Tibial nerve (tissue), 4 donors: ENCODE data around the gene TDG. TPM values are rescaled to one million over a fixed set of nuclear protein-coding genes. Genes with fewer than 3 reads are reported as not detected.

Source experiments
- DNase-seq, 2 donors: peaks; one replicate each; pipeline ENCODE4 v3.0.0-alpha.2; 2019; ENCODE audit warnings: low spot score in 2 of 2
- H3K27ac ChIP-seq, 4 donors: fragments of 200-600 bp; sonication (generic) in 3 of 4; one replicate each; pipeline ENCODE4 v1.5.1; 2017 to 2019; ENCODE audit warnings: mild to moderate bottlenecking in 1 of 4
- H3K27me3 ChIP-seq, 2 donors: fragments of 200-600 bp; sonication (generic) in 1 of 2; one replicate each; pipeline versions ENCODE4 v1.5.1 to v1.6.0; 2017 to 2019
- H3K36me3 ChIP-seq, 3 donors: fragments of 200-600 bp; sonication (generic); one replicate each; pipeline ENCODE4 v1.5.1; 2018 to 2019
- H3K4me1 ChIP-seq, 4 donors: fragments of 200-600 bp; sonication (generic) in 3 of 4; one replicate each; pipeline ENCODE4 v1.5.1; 2017 to 2019
- H3K4me3 ChIP-seq, 4 donors: fragments of 200-600 bp; sonication (generic) in 3 of 4; one replicate each; pipeline ENCODE4 v1.5.1; 2017 to 2019; ENCODE audit warnings: mild to moderate bottlenecking in 1 of 4, moderate library complexity in 1 of 4
- H3K9me3 ChIP-seq, 4 donors: fragments of 200-600 bp; sonication (generic) in 3 of 4; one replicate each; pipeline ENCODE4 v1.5.1; 2017 to 2019
- EP300 ChIP-seq, 2 donors: sonication (generic); formaldehyde crosslinking; IDR thresholded peaks; one replicate each; pipeline ENCODE4 v1.6.1; 2017; ENCODE audit warnings: antibody characterized with exemption in 2 of 2, mild to moderate bottlenecking in 1 of 2
- POLR2A ChIP-seq, 2 donors: fragments of 450-650 bp; IDR thresholded peaks; one replicate each; pipeline ENCODE4 v1.6.1; 2017; ENCODE audit warnings: antibody characterized with exemption in 2 of 2, mild to moderate bottlenecking in 2 of 2, moderate library complexity in 2 of 2
- WGBS, 2 donors: methylation state at CpG; one replicate each; pipeline ENCODE4 v1.1.5; 2018; 5-methylcytosine and 5-hydroxymethylcytosine counted together
- total RNA-seq, 4 donors: library from RNA; depleted of rRNA; stranded (reverse); fragments of >200 nt; gene quantifications; one replicate each; pipeline ENCODE4 v1.1.0, GENCODE V29; 2016
- TF ChIP-seq, protein P1 (sequence below), 5 experiments: fragments of 200-600 bp in 3 of 5; fragments of 450-650 bp in 2 of 5; sonication (generic) in 3 of 5; IDR thresholded peaks; one replicate each; pipeline ENCODE4 v1.5.1; 2016 to 2019; ENCODE audit warnings: antibody characterized with exemption in 5 of 5, mild to moderate bottlenecking in 3 of 5, moderate library complexity in 2 of 5

Gene TDG
- total RNA-seq, result 10 to 100 TPM; 13.7 to 23.7 (median 20.0) TPM

DNA sequence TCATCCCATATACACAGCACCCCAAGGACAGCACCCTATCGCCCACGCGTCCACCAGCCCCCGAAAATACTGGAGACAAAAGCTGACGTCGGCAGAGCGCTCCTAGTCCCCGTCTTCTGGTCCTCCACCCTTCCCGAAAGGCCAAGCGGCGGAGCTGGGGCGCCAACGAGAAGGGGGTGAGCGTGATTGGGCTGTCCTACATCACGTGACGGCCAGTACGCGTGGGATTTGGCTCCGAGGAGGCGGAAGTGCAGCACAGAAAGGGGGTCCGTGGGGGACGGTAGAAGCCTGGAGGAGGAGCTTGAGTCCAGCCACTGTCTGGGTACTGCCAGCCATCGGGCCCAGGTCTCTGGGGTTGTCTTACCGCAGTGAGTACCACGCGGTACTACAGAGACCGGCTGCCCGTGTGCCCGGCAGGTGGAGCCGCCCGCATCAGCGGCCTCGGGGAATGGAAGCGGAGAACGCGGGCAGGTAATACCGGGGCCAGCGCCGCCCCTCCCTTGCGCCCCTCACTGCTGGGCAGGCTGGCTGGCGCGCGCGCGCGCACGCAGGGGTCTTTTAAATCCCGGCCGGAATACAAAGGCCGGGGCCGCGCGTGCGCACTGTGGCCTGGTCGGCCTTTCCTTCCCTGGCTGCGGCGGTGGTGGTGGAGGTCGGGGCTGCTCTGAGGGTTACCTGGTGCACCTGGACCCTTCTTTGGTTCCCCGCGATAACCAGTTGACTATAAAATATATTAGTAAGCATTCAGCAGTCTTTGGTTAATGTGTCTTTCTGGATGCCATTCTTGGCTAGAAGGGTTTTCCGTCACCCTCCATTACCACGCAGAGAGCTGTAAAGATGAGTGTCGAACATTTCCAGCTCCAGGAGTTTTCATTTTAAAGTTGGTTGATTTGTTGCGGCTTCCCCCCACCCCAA lies at the start of gene TDG:
Gene TDG, plus strand, starts transcription at position 283 of the 915 bp plus-strand sequence. Its CDS starts 166 bp downstream, at position 449.
- Histone ChIP-seq H3K27ac (peak within 1 kb of the TSS; percentile 79 to 94 (median 92)), H3K9me3 (no peaks in the 10 kb centered on the region), H3K36me3 (no peaks in the 10 kb centered on the region), H3K4me3 (peak within 1 kb of the TSS; percentile 58 to 89 (median 76)), H3K27me3 (no peaks in the 10 kb centered on the region), H3K4me1 (peaks cover 5 to 84% (median 29%) of the 10 kb centered on the region in 4 donors)
- TF ChIP-seq POLR2A (IDR thresholded peaks at IDR 0.05), result peak; percentile 77 to 88
- TF ChIP-seq, protein P1, sequence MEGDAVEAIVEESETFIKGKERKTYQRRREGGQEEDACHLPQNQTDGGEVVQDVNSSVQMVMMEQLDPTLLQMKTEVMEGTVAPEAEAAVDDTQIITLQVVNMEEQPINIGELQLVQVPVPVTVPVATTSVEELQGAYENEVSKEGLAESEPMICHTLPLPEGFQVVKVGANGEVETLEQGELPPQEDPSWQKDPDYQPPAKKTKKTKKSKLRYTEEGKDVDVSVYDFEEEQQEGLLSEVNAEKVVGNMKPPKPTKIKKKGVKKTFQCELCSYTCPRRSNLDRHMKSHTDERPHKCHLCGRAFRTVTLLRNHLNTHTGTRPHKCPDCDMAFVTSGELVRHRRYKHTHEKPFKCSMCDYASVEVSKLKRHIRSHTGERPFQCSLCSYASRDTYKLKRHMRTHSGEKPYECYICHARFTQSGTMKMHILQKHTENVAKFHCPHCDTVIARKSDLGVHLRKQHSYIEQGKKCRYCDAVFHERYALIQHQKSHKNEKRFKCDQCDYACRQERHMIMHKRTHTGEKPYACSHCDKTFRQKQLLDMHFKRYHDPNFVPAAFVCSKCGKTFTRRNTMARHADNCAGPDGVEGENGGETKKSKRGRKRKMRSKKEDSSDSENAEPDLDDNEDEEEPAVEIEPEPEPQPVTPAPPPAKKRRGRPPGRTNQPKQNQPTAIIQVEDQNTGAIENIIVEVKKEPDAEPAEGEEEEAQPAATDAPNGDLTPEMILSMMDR (IDR thresholded peaks at IDR 0.05), result peak; percentile 3 to 51 (median 15)
- peak; percentile 81 to 97 for TF ChIP-seq EP300 (IDR thresholded peaks at IDR 0.05)
- peak; percentile 97 to 98 for DNase-seq
- WGBS, 2 donors, result 2 to 3% methylated on average over 42 to 55 of the region's 64 CpGs

DNA sequence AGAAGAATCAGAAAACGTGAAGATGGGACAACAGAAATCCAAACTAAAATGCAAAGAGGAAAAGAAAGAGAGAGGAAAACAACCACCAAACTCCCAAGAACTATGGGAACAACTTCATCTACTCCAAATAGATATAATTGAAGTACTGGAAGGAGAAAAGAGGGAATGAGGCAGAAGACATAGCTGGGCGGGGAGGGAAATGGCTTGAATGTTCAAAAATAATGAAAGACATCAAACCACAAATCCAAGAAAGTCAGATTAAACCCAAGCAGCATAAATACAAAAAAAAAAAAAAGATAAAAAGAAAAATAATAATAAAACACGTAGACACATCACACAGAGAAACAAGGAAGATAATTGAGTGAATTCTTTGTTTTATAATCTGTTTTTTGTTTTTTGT lies 47.8 kb upstream of the TDG start:
- no peak overlapping the region for H3K27ac ChIP-seq
- WGBS, 2 donors, result 63 to 83% methylated on average over 3 of the region's 3 CpGs
- H3K4me1 ChIP-seq, result no peaks in the 10 kb centered on the region
- no peaks in the 10 kb centered on the region for H3K27me3 ChIP-seq
- TF ChIP-seq POLR2A (IDR thresholded peaks at IDR 0.05) (no peak), EP300 (IDR thresholded peaks at IDR 0.05) (no peak)
- TF ChIP-seq, protein P1 (IDR thresholded peaks at IDR 0.05), result no peak
- peaks cover 0 to 11% (median 5%) of the 10 kb centered on the region in 4 donors for H3K9me3 ChIP-seq
- H3K36me3 ChIP-seq, result no peaks in the 10 kb centered on the region
- no peak for DNase-seq
- no peak overlapping the region for H3K4me3 ChIP-seq

DNA sequence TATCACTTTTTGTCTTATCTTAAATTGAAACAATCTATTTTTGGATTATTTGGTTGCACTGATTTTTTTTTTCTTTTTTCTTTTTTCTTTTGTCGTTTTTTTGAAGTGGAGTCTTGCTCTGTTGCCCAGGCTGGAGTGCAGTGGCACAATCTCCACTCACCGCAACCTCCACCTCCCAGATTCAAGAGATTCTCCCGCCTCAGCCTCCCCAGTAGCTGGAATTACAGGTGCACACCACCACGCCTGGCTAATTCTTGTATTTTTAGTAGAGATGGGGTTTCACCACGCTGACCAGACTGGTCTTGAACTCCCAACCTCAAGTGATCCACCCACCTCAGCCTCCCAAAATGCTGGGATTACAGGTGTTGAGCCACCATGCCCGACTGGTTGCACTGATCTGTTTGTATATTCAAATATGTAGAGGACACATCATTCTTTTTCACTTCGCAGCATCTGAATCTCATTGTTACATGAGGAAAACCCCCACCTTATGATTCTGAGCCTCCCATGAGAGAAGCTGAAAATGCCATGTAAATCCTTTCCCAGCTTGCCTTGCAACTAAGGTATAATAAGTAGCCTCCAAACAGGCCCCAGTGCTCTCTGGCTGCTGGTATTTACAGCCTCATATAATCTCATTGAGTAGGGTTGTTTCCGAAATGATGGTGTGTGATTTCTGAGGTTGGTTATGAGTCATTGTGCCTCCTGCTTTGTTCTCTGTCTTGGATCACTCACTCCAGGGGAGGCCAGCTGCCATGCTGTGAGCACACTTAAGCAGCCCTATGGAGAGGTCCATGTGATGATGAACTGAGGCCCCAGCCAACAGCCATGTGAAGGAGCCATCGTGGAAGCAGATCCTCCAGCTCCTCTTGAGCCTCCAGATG lies 40.7 kb upstream of the TDG start:
- H3K36me3 ChIP-seq, result no peaks in the 10 kb centered on the region
- no peaks in the 10 kb centered on the region for H3K9me3 ChIP-seq
- H3K27me3 ChIP-seq, result no peaks in the 10 kb centered on the region
- peaks cover 0 to 11% (median 3%) of the 10 kb centered on the region in 4 donors for H3K4me1 ChIP-seq
- no peak overlapping the region for H3K27ac ChIP-seq
- no peak for DNase-seq
- WGBS, 2 donors, result 68 to 72% methylated on average over 9 of the region's 9 CpGs
- H3K4me3 ChIP-seq, result no peak overlapping the region
- no peak for TF ChIP-seq EP300 (IDR thresholded peaks at IDR 0.05)
- TF ChIP-seq, protein P1 (IDR thresholded peaks at IDR 0.05), result no peak
- no peak for TF ChIP-seq POLR2A (IDR thresholded peaks at IDR 0.05)

DNA sequence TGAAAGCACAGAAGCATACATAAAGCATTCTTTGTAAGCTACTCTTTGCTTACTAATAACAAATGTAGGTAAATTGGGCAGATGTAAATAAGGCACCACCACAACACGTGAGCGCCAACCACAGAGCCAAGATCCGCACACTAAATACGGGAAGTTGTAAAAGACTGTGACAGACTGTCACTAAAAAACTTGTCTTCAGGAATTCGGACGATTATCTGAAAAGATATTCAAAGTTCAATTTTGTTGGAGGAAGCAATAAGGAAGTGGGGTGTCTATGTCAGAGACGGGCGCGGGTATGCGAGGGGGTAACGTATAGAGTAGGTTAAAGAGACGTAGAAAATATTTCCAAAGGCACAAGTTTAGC lies 37.0 kb upstream of the TDG start:
- Histone ChIP-seq H3K36me3 (peaks cover 0 to 12% (median 0%) of the 10 kb centered on the region in 3 donors), H3K9me3 (no peaks in the 10 kb centered on the region), H3K4me3 (peak overlapping the region; percentile 79 to 96 (median 88)), H3K27me3 (no peaks in the 10 kb centered on the region), H3K4me1 (peaks cover 7 to 37% (median 25%) of the 10 kb centered on the region in 4 donors), H3K27ac (peak overlapping the region; percentile 90 to 99 (median 96))
- 12 to 15% methylated on average over 12 of the region's 12 CpGs for WGBS, 2 donors
- TF ChIP-seq POLR2A (IDR thresholded peaks at IDR 0.05) (no peak), EP300 (IDR thresholded peaks at IDR 0.05) (no peak)
- peak in 1 of 2 donors; percentile 45 for DNase-seq

DNA sequence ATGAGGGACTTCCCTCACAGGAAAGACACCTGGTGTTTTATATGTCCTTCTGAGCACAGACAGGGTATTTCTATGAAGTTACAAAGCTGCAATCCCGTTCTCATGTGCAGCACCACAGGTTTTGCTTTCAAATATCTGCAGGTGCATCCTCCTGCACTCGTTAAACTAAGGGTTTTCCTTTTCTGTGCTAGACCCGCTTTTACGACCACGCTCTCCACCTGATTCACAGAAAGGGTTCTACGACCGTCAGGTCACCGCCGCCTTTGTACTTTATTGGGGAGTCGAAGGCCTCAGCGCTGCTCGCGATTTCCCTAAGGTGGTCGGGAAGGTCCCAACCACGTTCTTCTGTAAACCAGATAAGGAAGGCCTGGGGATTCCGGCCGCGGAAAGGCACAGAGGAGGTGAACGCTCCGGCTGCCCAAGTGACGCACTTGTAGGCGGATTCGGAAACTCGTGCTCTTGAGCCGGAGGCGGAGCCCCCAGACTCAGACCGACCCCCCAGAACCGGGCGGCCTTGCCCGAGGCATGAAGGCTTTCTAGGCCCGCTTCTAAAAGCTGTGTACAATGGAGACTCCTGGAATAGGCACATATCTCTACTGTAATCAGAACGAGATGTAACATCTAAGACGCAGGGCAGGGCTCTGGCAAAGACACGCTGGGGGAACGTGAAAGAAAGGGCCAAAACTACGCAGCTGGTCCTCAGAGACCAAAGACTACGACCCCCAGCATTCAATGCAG lies 36.5 kb upstream of the TDG start:
- TF ChIP-seq POLR2A (IDR thresholded peaks at IDR 0.05) (peak in 1 of 2 donors; percentile 61), EP300 (IDR thresholded peaks at IDR 0.05) (peak in 1 of 2 donors; percentile 90)
- TF ChIP-seq, protein P1 (IDR thresholded peaks at IDR 0.05), result peak in 1 of 5 experiments; percentile 4
- 0% methylated on average over 37 of the region's 37 CpGs for WGBS, 2 donors
- peak overlapping the region; percentile 90 to 99 (median 96) for H3K27ac ChIP-seq
- H3K4me1 ChIP-seq, result peaks cover 7 to 42% (median 27%) of the 10 kb centered on the region in 4 donors
- DNase-seq, result peak; percentile 55 to 87
- H3K27me3 ChIP-seq, result no peaks in the 10 kb centered on the region
- H3K9me3 ChIP-seq, result no peaks in the 10 kb centered on the region
- H3K36me3 ChIP-seq, result peaks cover 0 to 17% (median 0%) of the 10 kb centered on the region in 3 donors
- peak overlapping the region; percentile 79 to 96 (median 88) for H3K4me3 ChIP-seq
